PC-3 (cell line): ENCODE data around the gene FIP1L1. TPM values are rescaled to one million over a fixed set of nuclear protein-coding genes. Genes with fewer than 3 reads are reported as not detected.

Experiments used
- ATAC-seq: fragments of 200-7000 bp; cut with Tn5 transposase; 2 replicates; pipeline ENCODE4 v1.9.1; 2020; ENCODE audit warnings: mild to moderate bottlenecking, moderate library complexity
- BruUV-seq: library from RNA; stranded (reverse); fragments of 400-500 nt; replicated peaks from 2 replicates; lab custom pipeline; 2021; lab: Mats Ljungman, UMichigan
- CTCF ChIA-PET: fragments of 300-600 bp; sonication (Branson Sonifier 250); formaldehyde crosslinking; loops from one replicate; lab custom pipeline; 2022; ENCODE audit warnings: antibody characterized with exemption; lab: Charles Lee
- POLR2A ChIA-PET: fragments of 300-600 bp; sonication (Branson Sonifier 250); formaldehyde crosslinking; loops from one replicate; lab custom pipeline; 2022; ENCODE audit warnings: antibody characterized with exemption; ENCODE audit not compliant: unreplicated experiment; lab: Charles Lee
- DNase-seq: peaks from one replicate; pipeline ENCODE4 v3.0.0-alpha.2; 2015
- H2AFZ ChIP-seq: fragments of 300-600 bp; sonication (generic); 2 replicates; pipeline ENCODE4 v1.6.0; 2016; ENCODE audit warnings: antibody characterized with exemption, low read length
- H3F3A ChIP-seq: fragments of 300-600 bp; sonication (generic); one replicate; pipeline ENCODE4 v1.6.0; 2017; ENCODE audit warnings: antibody characterized with exemption, low read length, control low read depth, mild to moderate bottlenecking; ENCODE audit not compliant: unreplicated experiment
- H3K27ac ChIP-seq: fragments of 300-600 bp; sonication (generic); 2 replicates; pipeline ENCODE4 v1.5.1; 2016; ENCODE audit warnings: mild to moderate bottlenecking, low read length
- H3K27me3 ChIP-seq: fragments of 300-600 bp; sonication (generic); 2 replicates; pipeline ENCODE4 v1.6.1; 2016; ENCODE audit warnings: low read length, mixed read lengths
- H3K36me3 ChIP-seq: fragments of 300-600 bp; sonication (generic); 2 replicates; pipeline ENCODE4 v1.6.1; 2016; ENCODE audit warnings: low read depth, mixed run types, low read length, mixed read lengths
- H3K4me1 ChIP-seq: fragments of 300-600 bp; sonication (generic); 2 replicates; pipeline ENCODE4 v1.5.1; 2016; ENCODE audit warnings: low read length; ENCODE audit not compliant: insufficient read depth
- H3K4me2 ChIP-seq: fragments of 300-600 bp; sonication (generic); 2 replicates; pipeline ENCODE4 v1.6.0; 2016; ENCODE audit warnings: low read length
- H3K4me3 ChIP-seq: fragments of 300-600 bp; sonication (generic); 2 replicates; pipeline ENCODE4 v1.5.1; 2016; ENCODE audit warnings: mild to moderate bottlenecking, low read length, mixed read lengths
- H3K79me2 ChIP-seq: fragments of 300-600 bp; sonication (generic); 2 replicates; pipeline ENCODE4 v1.6.1; 2017; ENCODE audit warnings: low read length, mixed read lengths
- H3K9ac ChIP-seq: fragments of 300-600 bp; sonication (generic); 2 replicates; pipeline ENCODE4 v1.6.0; 2016; ENCODE audit warnings: mild to moderate bottlenecking, low read length
- H3K9me2 ChIP-seq: fragments of 300-600 bp; sonication (generic); replicated peaks from 2 replicates; pipeline ENCODE4 v1.6.1; 2016; ENCODE audit warnings: mixed run types, low read length, mixed read lengths
- H3K9me3 ChIP-seq: fragments of 300-600 bp; sonication (generic); 2 replicates; pipeline ENCODE4 v1.6.1; 2016; ENCODE audit warnings: low read length, mixed read lengths
- H4K20me1 ChIP-seq: fragments of 300-600 bp; sonication (generic); 2 replicates; pipeline ENCODE4 v1.6.1; 2016; ENCODE audit warnings: low read length, mixed read lengths
- EZH2 ChIP-seq: fragments of 300-600 bp; sonication (generic); IDR thresholded peaks from one replicate; pipeline ENCODE4 v1.6.1; 2017; ENCODE audit warnings: antibody characterized with exemption, mild to moderate bottlenecking, low read length; ENCODE audit not compliant: unreplicated experiment
- EZH2phosphoT487 ChIP-seq: fragments of 300-600 bp; sonication (generic); IDR thresholded peaks from 2 replicates; pipeline ENCODE4 v1.6.1; 2018; ENCODE audit warnings: mild to moderate bottlenecking, antibody characterized with exemption, low read length, borderline replicate concordance
- intact Hi-C: fragments of 100-400 bp; cut with micrococcal nuclease; formaldehyde crosslinking; loops from 2 replicates; pipeline ENCODE4 v1.9.0; 2023
- total RNA-seq: library from RNA; depleted of rRNA; stranded (reverse); fragments of >200 nt; gene quantifications from 2 replicates; pipeline ENCODE4 v1.2.3, GENCODE V29; 2014
- TF ChIP-seq, protein P1 (sequence below): fragments of 300-600 bp; sonication (generic); conservative IDR thresholded peaks from 2 replicates; pipeline ENCODE4 v1.5.1; 2017; ENCODE audit warnings: antibody characterized with exemption, low read depth, mild to moderate bottlenecking, low read length

The FIP1L1 gene
- total RNA-seq, 1 experiment from 2014 or later, result 76.1 TPM

DNA sequence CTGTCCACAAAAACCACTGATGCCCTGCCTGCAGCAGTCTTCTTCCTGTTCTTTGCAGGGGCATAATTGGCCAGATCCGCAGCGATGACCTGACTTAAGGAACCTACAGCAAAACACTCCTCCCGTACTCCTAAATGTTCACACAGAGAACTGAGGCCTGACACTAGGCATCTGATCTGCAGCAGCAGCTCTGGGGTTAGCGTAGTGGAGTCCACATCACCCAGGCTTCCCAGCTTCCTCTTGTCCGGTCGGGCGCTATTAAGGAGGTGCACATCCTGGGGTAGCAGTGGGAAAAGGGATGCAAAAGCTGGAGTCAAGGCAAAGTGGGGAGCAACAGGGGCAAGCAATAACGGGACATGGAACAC, 12.3 kb upstream of the FIP1L1 start:
- Histone ChIP-seq H3F3A (no peaks in the 10 kb centered on the region), H2AFZ (peak overlapping the region; percentile 84), H4K20me1 (peaks cover 8% of the 10 kb centered on the region), H3K9me2 (no peaks in the 10 kb centered on the region), H3K4me2 (peak overlapping the region; percentile 92), H3K9me3 (no peaks in the 10 kb centered on the region), H3K4me3 (peak overlapping the region; percentile 95), H3K79me2 (peaks cover 57% of the 10 kb centered on the region), H3K27me3 (no peaks in the 10 kb centered on the region), H3K36me3 (no peaks in the 10 kb centered on the region), H3K27ac (0 out of 2 replicates have a peak overlapping the region, but pooled peaks have one; percentile 51), H3K9ac (peak overlapping the region; percentile 91), H3K4me1 (peaks cover 34% of the 10 kb centered on the region)
- peak; percentile 47 for DNase-seq
- CTCF ChIA-PET, result no interaction called here
- ATAC-seq, result peak; percentile 56
- POLR2A ChIA-PET, result no interaction called here
- BruUV-seq, result no TSS peak
- intact Hi-C loops, result loop anchor here (10.0 kb wide), 2 partner anchors 350 to 700 kb away; partner anchors contain the start of gene CHIC2
- no peak for TF ChIP-seq EZH2phosphoT487
- TF ChIP-seq, protein P1, sequence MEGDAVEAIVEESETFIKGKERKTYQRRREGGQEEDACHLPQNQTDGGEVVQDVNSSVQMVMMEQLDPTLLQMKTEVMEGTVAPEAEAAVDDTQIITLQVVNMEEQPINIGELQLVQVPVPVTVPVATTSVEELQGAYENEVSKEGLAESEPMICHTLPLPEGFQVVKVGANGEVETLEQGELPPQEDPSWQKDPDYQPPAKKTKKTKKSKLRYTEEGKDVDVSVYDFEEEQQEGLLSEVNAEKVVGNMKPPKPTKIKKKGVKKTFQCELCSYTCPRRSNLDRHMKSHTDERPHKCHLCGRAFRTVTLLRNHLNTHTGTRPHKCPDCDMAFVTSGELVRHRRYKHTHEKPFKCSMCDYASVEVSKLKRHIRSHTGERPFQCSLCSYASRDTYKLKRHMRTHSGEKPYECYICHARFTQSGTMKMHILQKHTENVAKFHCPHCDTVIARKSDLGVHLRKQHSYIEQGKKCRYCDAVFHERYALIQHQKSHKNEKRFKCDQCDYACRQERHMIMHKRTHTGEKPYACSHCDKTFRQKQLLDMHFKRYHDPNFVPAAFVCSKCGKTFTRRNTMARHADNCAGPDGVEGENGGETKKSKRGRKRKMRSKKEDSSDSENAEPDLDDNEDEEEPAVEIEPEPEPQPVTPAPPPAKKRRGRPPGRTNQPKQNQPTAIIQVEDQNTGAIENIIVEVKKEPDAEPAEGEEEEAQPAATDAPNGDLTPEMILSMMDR, result no peak
- TF ChIP-seq EZH2, result no peak

DNA sequence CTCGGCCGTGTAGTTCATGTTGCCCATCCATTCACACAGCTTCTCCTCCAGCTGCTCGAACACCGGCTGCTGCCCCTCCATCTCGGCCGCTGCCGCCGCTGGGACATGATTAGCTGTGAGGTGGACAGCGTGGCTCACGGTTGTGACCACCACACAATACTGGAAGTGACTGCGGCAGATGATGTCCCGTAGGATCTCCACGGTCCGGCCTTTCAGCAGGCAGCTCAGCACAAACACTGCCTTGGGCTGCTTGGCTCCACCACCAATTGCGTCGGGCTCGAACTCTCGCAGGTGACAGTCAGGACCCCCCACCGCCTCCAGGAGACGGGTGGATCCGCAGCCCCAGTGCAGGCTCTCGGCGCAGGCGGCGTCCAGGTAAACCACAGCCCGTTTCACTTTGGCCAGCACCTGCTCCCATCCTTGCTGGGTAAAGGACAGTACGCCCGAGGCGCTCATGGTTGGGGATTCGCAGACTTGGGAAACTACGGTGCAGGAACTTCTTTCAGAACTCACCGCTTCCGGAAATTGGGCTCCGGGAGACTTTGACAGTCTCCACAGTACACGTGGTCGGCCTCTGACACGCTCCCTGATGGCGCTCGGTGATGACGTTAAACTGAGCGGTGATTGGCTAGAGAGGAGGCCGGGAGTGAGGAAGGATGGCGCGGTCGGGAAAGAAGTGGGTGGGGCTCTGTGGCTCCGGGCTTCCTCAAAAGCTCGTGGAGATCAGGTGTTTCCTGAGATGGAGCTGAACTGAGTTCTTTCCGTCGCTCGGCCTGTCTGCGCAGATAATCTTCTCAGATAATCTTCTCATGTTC, 11.7 kb upstream of the FIP1L1 start, which contains the start of gene SCFD2:
Gene SCFD2, minus strand, starts transcription at position 576 of the 815 bp plus-strand sequence.
- Histone ChIP-seq H3K4me1 (peaks cover 34% of the 10 kb centered on the region), H3K9ac (peak within 1 kb of the TSS; percentile 91), H3K27me3 (no peaks in the 10 kb centered on the region), H3K4me3 (peak within 1 kb of the TSS; percentile 95), H2AFZ (peak within 1 kb of the TSS; percentile 84), H4K20me1 (peaks cover 8% of the 10 kb centered on the region), H3K4me2 (peak within 1 kb of the TSS; percentile 92), H3K27ac (peak within 1 kb of the TSS; percentile 51), H3K9me3 (no peaks in the 10 kb centered on the region), H3K79me2 (peaks cover 51% of the 10 kb centered on the region), H3F3A (no peaks in the 10 kb centered on the region), H3K9me2 (no peaks in the 10 kb centered on the region), H3K36me3 (no peaks in the 10 kb centered on the region)
- intact Hi-C loops, result loop anchor here (1.0 to 10.0 kb wide), 3 partner anchors 12 to 699 kb away; partner anchors contain the start of genes CHIC2 and FIP1L1
- TF ChIP-seq EZH2 (no peak), EZH2phosphoT487 (no peak)
- TF ChIP-seq, protein P1, result no peak
- DNase-seq, result peak; percentile 100
- TSS peak; percentile 71 for BruUV-seq
- peak; percentile 92 for ATAC-seq
- ChIA-PET POLR2A (no interaction called here), CTCF (no interaction called here)
